ENCODE results near the gene PIGQ.

- TF ChIP-seq, protein P1, sequence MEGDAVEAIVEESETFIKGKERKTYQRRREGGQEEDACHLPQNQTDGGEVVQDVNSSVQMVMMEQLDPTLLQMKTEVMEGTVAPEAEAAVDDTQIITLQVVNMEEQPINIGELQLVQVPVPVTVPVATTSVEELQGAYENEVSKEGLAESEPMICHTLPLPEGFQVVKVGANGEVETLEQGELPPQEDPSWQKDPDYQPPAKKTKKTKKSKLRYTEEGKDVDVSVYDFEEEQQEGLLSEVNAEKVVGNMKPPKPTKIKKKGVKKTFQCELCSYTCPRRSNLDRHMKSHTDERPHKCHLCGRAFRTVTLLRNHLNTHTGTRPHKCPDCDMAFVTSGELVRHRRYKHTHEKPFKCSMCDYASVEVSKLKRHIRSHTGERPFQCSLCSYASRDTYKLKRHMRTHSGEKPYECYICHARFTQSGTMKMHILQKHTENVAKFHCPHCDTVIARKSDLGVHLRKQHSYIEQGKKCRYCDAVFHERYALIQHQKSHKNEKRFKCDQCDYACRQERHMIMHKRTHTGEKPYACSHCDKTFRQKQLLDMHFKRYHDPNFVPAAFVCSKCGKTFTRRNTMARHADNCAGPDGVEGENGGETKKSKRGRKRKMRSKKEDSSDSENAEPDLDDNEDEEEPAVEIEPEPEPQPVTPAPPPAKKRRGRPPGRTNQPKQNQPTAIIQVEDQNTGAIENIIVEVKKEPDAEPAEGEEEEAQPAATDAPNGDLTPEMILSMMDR (IDR thresholded peaks at IDR 0.05): no peak
- TF ChIP-seq, protein P2, sequence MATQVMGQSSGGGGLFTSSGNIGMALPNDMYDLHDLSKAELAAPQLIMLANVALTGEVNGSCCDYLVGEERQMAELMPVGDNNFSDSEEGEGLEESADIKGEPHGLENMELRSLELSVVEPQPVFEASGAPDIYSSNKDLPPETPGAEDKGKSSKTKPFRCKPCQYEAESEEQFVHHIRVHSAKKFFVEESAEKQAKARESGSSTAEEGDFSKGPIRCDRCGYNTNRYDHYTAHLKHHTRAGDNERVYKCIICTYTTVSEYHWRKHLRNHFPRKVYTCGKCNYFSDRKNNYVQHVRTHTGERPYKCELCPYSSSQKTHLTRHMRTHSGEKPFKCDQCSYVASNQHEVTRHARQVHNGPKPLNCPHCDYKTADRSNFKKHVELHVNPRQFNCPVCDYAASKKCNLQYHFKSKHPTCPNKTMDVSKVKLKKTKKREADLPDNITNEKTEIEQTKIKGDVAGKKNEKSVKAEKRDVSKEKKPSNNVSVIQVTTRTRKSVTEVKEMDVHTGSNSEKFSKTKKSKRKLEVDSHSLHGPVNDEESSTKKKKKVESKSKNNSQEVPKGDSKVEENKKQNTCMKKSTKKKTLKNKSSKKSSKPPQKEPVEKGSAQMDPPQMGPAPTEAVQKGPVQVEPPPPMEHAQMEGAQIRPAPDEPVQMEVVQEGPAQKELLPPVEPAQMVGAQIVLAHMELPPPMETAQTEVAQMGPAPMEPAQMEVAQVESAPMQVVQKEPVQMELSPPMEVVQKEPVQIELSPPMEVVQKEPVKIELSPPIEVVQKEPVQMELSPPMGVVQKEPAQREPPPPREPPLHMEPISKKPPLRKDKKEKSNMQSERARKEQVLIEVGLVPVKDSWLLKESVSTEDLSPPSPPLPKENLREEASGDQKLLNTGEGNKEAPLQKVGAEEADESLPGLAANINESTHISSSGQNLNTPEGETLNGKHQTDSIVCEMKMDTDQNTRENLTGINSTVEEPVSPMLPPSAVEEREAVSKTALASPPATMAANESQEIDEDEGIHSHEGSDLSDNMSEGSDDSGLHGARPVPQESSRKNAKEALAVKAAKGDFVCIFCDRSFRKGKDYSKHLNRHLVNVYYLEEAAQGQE (IDR thresholded peaks at IDR 0.05; ENCODE audit: insufficient read depth in 1 of 2, low read depth in 2 of 2, low read length in 1 of 2): no peak
- no peak for TF ChIP-seq POLR2AphosphoS5 (IDR thresholded peaks at IDR 0.05; ENCODE audit: low read depth, low read length)
- no peak for TF ChIP-seq SIN3A (IDR thresholded peaks at IDR 0.05; ENCODE audit: borderline replicate concordance, insufficient read depth, low read depth, low read length)
- no peak for TF ChIP-seq TCF7L2 (IDR thresholded peaks at IDR 0.05; ENCODE audit: low read depth, low read length)
Observed at GRCh38 chr16:559021-559380, 10.8 kb upstream of the PIGQ start.
